GM19099 (cell line): ENCODE data around the gene TNFRSF8.

Experiments used
- POLR2A ChIP-seq: IDR thresholded peaks from 3 replicates; pipeline ENCODE4 v1.6.1; 2011; ENCODE audit warnings: low read depth; ENCODE audit not compliant: insufficient read length; ENCODE audit errors: extremely low read depth

TNFRSF8 gene

DNA sequence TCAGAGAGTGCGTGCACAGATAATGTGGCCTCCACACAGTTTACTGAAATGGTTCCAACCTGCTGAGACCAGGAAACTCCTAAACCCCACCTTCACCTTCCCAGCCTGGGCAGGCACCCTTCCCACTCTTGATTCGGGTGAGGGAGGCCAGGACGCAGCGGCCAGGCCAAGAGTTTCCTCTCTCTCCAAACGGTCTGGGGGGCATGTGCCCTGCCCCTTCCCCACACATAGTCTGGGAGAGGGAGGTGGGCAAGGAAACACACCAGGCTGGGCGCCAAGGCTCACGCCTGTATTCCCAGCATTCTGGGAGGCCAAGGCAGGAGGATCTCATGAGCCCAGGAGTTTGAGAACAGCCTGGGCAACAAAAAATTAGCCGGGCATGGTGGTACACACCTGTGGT is 9.6 kb downstream of the TNFRSF8 start:
- TF ChIP-seq POLR2A = no peak

DNA sequence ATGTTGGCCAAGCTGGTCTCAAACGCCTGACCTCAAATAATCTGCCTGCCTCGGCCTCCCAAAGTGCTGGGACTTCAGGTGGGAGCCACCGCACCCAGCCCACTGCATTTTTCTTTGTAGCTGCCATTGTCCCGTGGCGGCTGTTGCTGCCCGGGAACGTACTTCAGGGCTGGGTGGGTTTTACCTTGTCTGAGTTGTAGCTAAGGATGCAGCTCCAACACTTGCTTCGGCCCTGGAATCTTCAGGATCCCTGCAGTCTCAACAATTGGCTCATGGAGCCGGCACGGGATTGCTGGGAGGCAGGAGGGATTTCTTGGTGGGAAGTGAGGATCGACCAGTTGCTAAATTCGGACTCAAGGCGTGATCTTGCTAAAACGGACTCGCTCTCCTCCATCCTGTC is 10.7 kb downstream of the TNFRSF8 start:
- no peak for TF ChIP-seq POLR2A

DNA sequence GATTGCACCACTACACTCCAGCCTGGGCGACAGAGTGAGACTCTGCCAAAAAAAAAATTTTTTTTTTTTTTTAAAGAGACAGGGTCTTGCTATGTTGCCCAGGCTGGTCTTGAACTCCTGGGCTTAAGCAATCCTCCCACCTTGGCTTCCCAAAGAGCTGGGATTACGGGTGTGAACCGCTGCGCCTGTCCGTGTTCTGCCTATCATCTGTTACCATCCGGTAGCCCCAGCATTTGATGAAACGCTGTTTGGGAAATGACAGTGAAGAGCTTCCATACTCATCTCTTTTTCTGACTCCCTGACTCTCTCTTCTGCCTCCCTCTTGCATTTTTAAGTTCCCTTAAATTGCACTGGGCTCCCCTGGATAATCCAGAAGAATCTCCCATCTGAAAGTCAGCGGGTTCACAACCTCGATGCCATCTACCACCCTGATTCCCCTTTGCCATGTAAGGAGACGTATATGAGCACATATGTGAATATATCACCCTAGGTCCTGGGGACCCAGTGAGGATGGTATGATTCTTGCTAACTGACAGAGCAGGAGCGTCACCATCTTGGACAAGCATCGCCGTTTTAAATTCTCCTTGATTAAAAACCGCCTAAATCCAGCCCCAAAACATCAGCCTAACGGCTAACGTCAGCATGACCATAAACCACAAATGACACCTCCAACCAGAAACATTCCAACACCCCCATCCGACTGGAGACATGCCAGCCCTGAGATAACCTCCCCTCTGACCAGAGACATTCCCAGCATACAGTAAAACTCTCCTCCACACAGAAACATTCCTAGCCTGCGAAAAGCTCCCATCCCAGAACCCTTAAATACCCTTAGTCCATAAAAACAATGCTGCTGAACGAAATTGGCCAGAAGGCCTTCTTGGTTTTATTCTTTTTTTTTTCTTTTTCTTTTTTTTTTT is 12.4 kb downstream of the TNFRSF8 start:
- TF ChIP-seq POLR2A = no peak

DNA sequence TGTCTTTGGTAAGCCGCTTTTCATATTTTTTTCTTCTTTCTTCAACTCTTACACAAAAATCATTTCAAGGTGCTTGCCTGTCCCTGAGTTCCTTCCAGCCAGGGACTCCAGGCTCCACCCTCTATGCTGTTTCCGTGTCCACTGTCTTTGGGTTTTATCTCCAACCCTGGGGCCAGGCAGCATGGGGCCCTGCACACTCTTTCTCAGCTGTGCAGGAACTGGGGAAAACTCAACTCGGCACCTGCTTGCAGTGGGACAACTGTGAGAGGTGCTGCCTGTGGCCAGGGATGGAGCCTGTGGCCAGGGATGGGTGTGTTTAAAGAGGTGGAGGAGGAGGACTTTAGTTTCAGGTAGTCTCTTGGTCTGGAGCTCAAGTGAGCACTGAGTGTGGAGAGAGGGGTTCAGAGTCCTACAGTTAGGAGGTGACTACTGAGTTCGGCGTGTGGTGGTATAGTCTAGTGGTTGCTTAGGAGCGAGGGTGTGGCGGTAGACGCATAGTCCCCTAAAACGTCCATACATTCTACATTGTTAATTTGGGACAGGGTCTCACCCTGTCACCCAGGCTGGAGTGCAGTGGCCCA is 13.4 kb downstream of the TNFRSF8 start:
- TF ChIP-seq POLR2A = no peak

DNA sequence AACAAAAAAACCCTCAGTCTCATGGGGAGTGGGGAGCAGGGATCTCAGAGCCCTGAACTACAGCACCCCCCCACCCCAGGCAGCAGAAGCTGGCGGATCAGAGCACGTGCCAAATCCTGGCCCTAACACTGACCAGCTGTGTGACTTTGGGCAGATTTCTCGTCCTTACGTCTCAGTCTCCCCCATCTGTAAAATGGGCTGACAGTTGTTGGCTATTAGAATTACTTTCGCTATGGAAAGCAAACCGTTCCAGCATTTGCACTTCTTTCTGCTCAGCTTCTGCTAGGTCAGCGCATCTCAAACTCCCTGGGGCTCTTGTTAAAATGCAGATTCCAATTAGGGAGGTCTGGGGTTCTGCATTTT is 15.5 kb downstream of the TNFRSF8 start:
- no peak for TF ChIP-seq POLR2A

DNA sequence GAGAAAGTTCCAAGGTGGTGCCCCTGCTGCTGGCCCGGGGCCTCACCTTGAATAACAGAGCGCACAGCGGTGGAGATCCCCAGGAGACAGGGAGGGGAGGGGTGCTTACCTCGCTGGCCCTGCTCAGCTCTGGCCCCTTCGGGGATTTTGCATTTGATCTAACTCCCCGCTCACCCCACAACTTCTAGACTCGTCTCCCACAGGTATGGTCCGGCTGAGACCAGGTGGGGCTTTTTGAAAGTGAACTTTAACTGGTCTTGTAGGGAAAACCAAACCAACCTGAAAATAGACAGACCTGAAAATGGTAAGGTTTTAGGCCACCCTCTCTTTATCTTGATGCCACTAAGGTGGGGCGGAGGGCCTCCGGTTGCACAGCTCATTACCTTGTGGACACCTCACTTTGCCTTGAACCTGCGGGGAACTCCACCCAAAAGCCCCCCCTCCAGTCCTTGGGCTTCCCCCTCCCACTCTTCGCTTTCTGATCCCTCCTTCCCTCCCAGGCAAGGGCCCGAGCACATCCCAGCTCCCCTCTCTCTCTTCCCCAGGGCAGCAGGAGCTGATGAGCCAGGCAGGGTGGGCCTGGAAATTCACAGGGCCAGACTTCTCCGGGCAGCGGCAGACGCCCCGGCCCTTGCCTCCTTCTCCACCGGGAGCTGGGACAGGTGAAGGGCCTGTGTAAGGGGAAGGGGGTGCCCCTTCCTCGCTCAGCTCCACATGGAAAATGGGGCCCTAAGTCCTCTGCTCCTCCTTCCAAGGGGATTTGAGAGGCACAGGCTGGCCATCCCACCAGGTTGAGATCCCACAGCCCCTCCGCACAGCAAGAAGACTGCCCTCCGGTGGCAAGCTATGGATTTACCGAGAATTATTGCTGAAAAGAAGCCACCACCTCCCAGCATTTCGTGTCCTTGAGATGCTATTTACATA is 16.1 kb downstream of the TNFRSF8 start:
- peak; percentile 25 for TF ChIP-seq POLR2A

DNA sequence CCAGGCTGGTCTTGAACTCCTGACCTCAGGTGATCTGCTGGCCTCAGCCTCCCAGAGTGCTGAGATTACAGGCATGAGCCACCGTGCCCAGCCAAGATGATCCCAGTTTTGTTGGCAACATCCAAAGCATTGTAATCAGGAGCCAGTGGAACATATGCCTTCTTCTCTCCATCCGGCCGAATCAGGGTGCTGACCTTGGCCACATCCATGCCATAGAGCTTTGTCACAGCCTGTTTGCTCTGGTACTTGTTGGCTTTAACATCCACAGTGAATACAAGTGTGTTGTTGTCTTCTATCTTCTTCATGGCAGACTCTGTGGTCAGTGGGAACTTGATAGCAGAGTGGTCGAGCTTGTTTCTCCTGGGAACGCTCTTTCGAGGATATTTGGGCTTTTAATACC is 17.1 kb downstream of the TNFRSF8 start:
- no peak for TF ChIP-seq POLR2A

DNA sequence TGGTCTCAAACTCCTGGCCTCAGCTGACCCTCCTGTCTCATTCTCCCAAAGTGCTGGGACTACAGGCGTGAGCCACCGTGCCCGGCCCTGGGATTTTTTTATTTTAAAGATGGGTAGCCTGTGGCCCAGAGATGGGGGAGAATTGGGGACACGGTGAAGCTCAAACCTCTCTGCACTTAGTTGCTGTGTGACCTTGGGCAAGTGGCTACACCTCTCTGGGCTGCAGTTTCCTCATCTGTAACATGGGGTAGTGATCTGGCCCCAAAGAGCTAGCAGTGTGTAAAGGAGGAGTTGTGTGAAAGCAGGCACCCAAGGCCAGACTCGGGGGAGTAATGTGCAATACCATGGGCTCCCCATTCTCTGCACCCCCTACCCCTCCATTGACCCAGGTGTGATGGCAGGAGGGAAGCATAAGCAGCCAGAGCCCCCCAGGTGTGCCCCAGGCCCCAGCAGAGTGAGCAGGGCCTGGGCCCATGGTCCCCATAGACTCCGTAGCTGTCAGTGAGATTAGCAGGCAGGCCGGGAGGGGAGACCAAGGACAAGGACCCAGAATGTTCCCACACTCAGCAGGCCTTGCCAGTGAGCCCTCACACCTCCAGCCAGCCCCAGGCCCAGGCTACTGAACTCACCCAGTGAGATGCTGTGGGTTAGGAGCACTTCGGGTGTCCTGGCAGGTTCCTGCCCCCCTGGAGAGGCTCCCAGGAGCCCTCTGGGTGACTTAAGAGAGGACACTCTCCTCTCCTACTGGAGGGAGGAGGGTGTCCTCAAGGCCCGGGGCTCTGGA is 17.9 kb downstream of the TNFRSF8 start:
- no peak for TF ChIP-seq POLR2A

DNA sequence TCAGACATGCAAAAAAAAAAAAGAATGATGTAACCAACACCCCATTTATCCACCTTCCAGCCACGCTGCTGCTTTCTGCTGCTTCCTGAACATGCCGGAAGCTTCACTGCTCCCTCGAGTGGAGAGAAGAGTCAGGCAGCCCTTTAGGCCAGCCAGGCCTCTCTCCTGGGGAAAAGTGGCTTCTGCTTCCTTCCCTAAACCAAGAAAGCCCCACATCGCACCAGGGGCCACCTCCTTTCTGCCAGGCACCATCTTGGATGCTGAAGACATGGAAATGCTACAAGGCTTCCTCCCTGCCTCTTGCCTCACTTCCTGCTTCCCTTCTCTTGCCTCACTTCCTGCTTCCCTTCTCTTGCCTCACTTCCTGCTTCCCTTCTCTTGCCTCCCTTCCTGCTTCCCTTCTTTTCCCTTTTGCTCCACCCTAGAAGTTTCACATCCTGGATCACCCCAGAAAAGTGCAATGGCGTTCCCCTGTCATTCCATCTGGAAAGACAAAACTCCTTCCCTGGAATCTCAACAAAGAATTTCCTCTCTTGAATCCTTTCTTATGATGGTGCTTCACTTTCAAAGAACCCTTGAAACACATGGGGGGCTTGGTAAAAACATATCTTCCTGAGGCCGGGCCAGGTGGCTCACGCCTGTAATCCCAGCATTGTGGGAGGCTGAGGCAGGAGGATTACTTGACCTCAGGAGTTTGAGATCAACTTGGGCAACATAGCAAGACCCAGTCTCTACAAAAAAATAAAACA is 18.7 kb downstream of the TNFRSF8 start:
- no peak for TF ChIP-seq POLR2A

DNA sequence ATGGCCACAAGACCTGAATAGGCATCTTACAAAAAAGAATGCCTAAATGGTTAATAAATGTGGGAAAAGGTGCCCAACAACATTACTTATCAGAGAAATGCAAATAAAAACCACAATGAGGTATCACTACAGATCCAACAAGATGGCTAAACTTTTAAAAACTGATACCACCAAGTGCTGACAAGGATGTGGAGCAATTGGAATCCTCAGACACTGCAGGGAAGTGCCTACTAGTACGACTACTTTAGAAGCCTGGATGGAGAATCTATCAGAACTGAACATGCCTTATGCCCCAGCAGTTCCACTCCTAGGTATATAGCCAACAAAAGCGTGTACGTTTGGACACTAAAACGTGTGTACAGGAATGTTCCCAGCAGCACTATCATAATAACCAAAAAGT is 19.9 kb downstream of the TNFRSF8 start:
- TF ChIP-seq POLR2A = no peak

DNA sequence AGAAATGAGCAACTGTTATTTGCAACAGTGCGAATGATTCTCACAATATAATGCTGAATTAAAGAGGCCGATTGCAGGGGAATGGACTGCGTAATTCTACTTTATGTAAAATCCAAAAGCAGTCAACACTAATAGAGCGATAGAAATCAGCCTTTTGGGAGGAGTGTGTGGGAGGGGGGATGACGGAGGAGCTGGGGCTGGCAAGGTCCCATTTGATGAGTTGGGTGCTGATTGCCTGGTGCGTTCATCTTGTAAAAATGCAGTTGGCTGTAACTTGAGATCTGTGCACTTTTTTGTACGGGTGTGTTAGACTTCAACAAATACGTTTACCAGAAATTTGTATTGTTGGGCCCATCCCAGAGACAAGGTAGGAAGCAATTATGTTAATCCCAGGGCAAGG is 20.7 kb downstream of the TNFRSF8 start:
- TF ChIP-seq POLR2A = no peak

DNA sequence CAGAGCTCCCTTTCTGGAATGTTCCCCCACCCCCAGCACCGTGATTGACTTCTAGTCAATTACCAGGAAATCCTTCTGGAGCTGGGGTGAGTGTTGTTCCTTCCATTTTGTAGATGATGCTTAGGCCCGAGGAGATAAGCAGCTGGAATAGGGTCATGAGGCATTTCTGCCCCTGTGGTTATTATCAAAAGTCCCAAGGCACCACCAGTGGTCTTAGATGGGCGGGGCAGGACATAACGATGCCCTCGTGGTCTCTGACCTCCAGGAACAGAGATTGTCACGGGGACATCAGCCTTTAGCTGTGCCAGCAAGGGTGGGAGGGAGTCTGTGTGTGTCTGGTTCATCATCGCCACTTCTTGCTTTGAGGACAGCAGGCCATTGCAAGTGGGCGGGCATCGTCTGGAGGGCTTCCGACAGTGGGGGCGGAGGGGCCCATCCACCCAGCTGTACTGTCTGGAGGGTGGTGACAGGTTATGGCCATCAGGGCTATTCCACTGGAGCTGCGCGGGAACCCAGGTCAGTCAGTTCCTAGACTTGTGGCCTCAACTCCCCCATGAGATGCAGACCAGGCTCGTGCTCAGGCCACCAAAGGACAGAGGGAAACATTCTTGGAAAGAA is 22.6 kb downstream of the TNFRSF8 start:
- no peak for TF ChIP-seq POLR2A

DNA sequence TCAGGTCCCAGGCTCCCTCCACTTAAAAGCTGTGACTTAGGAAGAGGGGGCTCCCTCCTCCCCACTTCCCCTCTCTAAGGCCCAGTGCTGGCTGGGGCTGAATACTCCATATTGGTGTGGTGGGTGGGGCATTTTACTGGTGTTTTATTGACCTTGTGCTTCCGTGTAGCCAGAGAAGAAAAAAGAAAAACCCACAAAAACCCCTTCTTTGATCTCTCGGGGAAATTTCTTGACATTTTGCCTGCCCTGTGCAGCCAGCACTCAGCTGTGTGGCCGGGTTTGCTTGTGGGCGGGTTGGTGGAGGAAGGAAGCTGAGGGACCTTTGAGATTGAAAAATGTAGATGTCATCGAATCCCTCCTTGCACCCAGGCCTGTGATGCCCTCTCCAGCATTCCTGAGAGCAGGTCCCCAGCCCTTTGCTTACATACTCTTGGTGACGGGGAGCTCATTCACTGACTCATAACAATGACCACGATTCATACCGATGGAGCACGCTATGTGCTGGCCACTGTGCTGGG is 24.8 kb downstream of the TNFRSF8 start:
- TF ChIP-seq POLR2A = no peak

DNA sequence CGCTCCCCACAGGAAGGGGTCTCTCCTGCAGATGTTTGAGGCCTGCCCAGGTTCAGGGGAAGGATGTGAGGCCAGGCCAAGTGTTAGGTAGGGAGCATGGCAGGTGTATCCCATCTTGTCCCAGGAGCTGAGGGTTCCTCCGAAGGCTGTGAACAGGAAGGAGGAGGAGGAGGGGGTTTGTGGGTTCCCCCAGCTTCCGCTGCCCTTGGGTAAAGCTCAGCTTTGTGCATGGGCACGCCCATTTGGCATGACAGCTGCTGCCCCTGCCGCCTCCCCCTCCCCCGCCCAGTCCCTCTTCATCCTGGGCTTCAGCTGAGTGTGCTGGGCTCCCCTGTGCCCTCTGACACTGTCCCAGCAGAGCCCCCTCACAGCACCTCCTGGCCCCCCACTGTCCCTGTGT is 25.5 kb downstream of the TNFRSF8 start:
- TF ChIP-seq POLR2A = peak; percentile 15

DNA sequence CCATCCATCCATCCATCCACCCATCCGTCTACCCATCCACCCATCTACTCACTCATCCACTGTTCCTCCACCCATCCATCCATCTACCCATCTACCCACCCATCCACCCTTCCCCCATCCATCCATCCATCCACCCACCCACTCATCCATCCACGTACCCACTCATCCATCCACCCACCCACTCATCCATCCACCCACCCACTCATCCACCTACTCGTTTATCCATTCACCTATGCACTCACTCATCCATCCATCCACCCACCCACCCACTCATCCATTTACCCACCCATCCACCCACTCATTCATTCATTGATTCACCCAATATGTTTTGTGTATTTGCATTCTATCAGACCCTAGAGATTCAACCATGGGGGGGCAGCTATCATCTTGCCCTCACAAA is 27.2 kb downstream of the TNFRSF8 start:
- TF ChIP-seq POLR2A = no peak
